Skeletal muscle tissue (tissue), 4 donors: ENCODE results near the gene NUB1. TPM values are rescaled to one million over a fixed set of nuclear protein-coding genes. Genes with fewer than 3 reads are reported as not detected.

Source experiments
- H3K27ac ChIP-seq: one replicate; pipeline ENCODE4 v1.7.0; 2013; ENCODE audit warnings: mild to moderate bottlenecking, low read depth, low read length, inconsistent platforms
- H3K27me3 ChIP-seq, 3 donors: one replicate each; pipeline ENCODE4 v1.7.0; 2013; ENCODE audit warnings: low read length in 3 of 3; ENCODE audit not compliant: control insufficient read depth in 3 of 3, insufficient read depth in 3 of 3
- H3K36me3 ChIP-seq, 3 donors: one replicate each; pipeline ENCODE4 v1.7.0; 2013; ENCODE audit warnings: low read length in 3 of 3; ENCODE audit not compliant: control insufficient read depth in 3 of 3, insufficient read depth in 3 of 3
- H3K4me1 ChIP-seq, 3 donors: one replicate each; pipeline ENCODE4 v1.7.0; 2013; ENCODE audit warnings: low read length in 3 of 3, mild to moderate bottlenecking in 3 of 3; ENCODE audit not compliant: control insufficient read depth in 3 of 3, insufficient read depth in 3 of 3
- H3K4me3 ChIP-seq, 3 donors: one replicate each; pipeline ENCODE4 v1.7.0; 2013; ENCODE audit warnings: low read length in 3 of 3
- H3K9ac ChIP-seq, 3 donors: one replicate each; pipeline ENCODE4 v1.7.0; 2013; ENCODE audit warnings: low read length in 3 of 3, mild to moderate bottlenecking in 3 of 3, moderate library complexity in 2 of 3, low read depth in 1 of 3
- H3K9me3 ChIP-seq, 3 donors: one replicate each; pipeline ENCODE4 v1.7.0; 2013; ENCODE audit warnings: low read length in 3 of 3; ENCODE audit not compliant: control insufficient read depth in 3 of 3
- total RNA-seq: library from RNA; depleted of rRNA; stranded (reverse); fragments of >200 nt; gene quantifications from one replicate; pipeline ENCODE4 v1.2.3, GENCODE V29; 2014
- donor health status: Osteomylitis.

The NUB1 gene
- total RNA-seq, 1 donor from 2014 or later, result 20.9 TPM

DNA sequence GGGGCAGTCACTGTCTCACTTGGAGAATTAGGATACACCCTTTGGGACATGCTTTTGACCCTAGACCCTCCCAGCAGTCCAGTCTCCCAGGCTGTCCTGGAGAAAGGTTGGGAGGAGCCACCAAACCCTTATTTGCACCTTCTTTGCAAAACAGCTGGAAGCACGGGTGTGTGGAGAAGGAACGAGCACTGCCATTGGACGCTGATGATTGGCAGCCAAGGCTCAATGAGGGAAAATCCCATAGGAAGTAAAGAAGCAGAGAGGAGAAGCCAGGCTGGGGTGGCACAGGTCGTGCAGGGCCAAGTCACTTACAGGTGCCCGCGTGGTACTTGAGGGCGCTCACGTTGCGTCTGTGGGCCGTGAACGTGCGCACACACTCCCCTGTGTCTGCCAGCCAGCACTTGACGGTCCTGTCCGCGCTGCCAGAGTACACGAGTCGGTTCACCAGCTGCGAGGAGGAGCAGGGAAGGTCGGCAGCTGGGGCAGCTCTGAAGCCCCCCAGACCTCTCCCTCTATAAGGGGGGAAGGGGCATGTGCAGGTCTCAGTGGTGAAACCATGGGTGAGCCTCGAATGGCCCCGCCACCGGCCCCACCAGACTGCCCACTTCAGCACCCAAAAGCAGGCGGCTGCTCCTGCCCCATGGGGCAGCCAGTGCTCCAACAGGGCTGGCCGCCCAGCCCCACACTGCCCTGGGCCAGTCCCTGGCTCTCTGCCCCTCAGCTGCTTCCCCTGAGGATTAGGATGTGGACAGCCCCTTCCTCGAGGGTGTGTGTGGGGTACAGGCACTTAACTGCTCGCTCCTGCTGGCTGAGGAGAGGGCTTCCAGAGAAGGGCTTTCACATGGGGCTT lies 43.4 kb downstream of the NUB1 start:
- H3K4me1 ChIP-seq, result peaks cover 9 to 23% (median 10%) of the 10 kb centered on the region in 3 donors
- no peak overlapping the region for H3K4me3 ChIP-seq
- H3K36me3 ChIP-seq, result no peaks in the 10 kb centered on the region
- H3K27ac ChIP-seq, result no peak overlapping the region
- H3K27me3 ChIP-seq, result peaks cover 29 to 57% (median 50%) of the 10 kb centered on the region in 3 donors
- H3K9ac ChIP-seq, result no peak overlapping the region
- H3K9me3 ChIP-seq, result no peaks in the 10 kb centered on the region

DNA sequence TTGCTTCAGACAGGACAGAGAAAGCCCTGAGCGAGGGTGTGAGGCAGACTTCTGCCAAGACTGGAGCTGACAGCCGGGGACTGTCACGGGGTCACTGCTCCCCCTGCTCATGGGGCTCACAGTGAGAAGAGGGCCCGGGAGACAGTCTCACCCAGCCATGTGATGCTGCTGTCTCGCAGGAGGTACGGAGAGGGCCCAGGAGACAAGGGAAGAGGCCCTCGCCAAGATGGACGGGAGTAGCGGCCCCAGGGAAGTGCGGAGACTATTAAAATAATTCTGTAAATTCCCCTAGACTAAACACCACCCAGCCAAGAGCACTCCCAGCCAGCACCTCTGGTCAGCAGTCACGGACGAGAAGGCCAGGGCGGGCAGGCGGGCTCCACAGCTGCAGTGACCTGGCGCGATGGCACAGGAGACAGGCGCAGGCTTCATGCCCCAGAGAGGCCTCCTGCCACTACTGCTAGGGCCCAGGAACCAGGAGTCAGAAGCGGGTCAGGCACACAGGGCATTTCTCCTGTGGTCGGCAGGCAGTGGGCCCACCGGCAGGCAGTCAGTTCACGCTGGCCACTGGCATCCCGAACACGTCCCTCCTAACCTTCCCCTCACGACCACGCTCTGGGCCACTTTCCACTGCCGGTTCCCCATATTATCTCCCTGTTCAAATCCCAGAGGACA lies 44.2 kb downstream of the NUB1 start:
- no peak overlapping the region for H3K9ac ChIP-seq
- H3K27me3 ChIP-seq, result peaks cover 29 to 58% (median 56%) of the 10 kb centered on the region in 3 donors

DNA sequence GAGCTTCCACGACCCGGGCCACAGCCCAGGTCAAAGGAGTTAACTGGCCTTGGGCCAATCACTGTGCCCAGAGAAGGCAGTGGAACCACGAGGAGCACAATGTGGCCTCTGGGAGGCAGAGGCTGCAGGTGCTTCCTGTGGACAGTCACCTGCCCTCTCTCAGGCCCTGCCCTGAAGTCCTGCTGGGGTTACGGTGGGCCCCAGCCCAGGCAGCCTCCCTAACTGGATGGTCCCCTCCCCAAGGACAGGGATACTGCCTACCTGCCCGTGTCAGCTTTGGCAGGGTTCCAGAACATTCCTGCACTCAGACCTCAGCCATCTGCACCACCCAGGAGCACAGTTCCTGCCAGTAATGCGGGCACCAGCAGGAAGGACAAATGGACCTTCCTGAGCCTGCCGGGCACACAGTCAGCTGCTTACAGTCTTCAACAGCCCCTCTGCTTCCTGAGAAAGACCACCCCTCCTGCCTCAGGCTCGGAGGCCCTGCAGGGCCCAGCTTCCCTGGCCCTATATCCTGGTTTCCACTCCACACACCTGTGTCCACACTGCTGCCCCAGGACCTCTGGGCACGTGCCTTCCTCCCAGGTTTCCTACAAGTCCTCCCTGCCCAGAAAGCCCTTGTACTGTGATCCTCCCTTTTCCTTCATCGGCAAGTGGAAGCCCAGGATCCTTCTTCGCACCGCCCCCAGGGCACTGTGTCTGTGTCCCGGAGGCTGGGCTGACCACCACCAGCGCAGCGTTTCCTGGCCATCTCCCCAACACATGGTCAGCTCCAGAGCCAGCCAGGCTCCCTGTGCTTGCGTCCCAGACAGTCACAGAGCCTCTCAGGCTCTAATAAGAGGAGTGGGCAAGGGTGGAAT lies 44.9 kb downstream of the NUB1 start:
- peaks cover 29 to 54% (median 50%) of the 10 kb centered on the region in 3 donors for H3K27me3 ChIP-seq

More for the DNA sequence above, 44.2 kb downstream of the NUB1 start:
- Histone ChIP-seq H3K9me3 (no peaks in the 10 kb centered on the region), H3K36me3 (no peaks in the 10 kb centered on the region), H3K4me1 (peaks cover 9 to 23% (median 10%) of the 10 kb centered on the region in 3 donors), H3K4me3 (no peak overlapping the region), H3K27ac (no peak overlapping the region)

DNA sequence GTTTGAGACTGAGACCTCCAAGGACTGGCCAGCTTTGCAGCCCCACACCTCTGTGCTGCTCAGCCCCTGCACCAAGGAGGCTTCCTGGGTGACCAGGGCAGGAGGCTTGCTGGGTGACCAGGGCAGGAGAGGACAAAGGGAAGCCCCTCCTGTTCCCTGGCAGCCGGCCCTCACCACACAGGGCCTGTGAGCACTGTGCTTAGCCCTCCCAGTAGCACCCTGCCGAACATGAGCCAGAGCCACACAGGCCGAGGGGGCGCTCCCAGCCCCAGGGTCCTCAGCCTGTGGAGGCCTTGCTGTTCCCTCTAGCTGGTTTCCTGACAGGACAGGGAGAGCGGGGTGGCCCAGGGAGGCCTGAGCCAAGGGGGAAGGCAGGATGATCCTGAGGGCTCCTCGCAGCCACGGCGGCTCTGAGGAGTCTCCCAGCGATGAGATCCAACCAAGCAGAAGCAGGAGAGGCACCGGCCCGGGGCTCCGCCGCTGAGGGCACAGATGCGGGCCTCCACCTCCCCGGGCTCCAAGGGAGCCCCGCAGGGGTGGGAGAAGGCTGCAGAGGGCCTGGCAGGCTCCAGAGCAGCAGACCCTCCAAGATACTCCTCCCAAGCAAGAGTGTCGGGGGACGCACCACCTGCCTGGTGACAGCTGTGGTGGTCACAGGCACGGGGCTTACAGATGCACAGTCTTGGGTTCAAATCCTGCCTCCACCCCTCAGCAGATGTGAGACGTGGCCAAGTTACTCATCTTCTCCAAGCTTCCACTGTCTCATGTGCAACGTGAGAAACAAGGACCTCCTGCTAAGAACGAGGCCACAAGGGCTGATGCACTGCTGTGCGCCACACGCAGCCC lies 45.8 kb downstream of the NUB1 start:
- Histone ChIP-seq H3K4me1 (peaks cover 2 to 13% (median 2%) of the 10 kb centered on the region in 3 donors), H3K9me3 (no peaks in the 10 kb centered on the region), H3K4me3 (no peak overlapping the region), H3K27me3 (peaks cover 21 to 46% (median 43%) of the 10 kb centered on the region in 3 donors), H3K36me3 (no peaks in the 10 kb centered on the region), H3K27ac (no peak overlapping the region), H3K9ac (no peak overlapping the region)

More for the DNA sequence above, 44.9 kb downstream of the NUB1 start:
- Histone ChIP-seq H3K27ac (no peak overlapping the region), H3K4me3 (no peak overlapping the region), H3K4me1 (peaks cover 9 to 21% (median 9%) of the 10 kb centered on the region in 3 donors), H3K9me3 (no peaks in the 10 kb centered on the region), H3K36me3 (no peaks in the 10 kb centered on the region), H3K9ac (no peak overlapping the region)

DNA sequence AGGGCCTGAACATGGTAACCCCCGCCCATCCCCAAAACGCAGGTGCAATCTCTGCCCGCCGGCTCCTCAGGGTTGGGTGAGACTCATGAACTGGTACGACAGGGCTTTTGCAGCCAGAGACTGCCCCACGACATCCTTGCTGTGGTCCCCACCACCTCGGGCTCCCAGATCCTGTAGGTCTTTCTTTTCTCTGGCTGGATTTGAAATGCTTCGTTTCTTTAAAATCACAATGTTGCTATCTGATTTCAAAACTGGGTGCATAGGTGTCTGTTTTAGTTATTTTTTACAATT lies 46.3 kb downstream of the NUB1 start:
- Histone ChIP-seq H3K27ac (no peak overlapping the region), H3K4me3 (no peak overlapping the region), H3K4me1 (peaks cover 2 to 12% (median 2%) of the 10 kb centered on the region in 3 donors), H3K36me3 (no peaks in the 10 kb centered on the region), H3K27me3 (peaks cover 16 to 47% (median 41%) of the 10 kb centered on the region in 3 donors), H3K9ac (no peak overlapping the region), H3K9me3 (no peaks in the 10 kb centered on the region)

DNA sequence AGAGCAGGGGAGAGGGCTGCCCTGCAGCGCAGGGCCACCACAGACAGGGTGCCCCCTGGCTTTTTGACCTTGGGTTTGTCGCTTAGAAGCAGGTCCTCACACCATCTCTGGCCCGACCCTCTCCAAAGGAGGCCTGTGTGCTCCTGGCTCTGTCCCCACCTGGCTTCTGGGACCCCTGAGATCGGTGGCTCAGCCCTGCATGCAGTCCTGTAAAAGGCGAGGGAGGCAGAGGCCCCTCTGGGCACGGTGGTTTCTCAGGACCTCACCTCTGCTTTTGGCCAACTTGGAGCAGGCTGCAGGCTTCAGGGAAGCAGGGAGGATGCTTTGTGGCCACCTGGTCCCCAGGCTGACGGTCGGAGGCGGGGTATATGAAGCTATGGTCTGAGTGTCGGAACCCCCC lies 46.8 kb downstream of the NUB1 start:
- H3K4me1 ChIP-seq, result peaks cover 2 to 12% (median 2%) of the 10 kb centered on the region in 3 donors
- H3K36me3 ChIP-seq, result no peaks in the 10 kb centered on the region
- no peaks in the 10 kb centered on the region for H3K9me3 ChIP-seq
- H3K27ac ChIP-seq, result no peak overlapping the region
- H3K4me3 ChIP-seq, result no peak overlapping the region
- peaks cover 19 to 51% (median 46%) of the 10 kb centered on the region in 3 donors for H3K27me3 ChIP-seq
- H3K9ac ChIP-seq, result no peak overlapping the region

DNA sequence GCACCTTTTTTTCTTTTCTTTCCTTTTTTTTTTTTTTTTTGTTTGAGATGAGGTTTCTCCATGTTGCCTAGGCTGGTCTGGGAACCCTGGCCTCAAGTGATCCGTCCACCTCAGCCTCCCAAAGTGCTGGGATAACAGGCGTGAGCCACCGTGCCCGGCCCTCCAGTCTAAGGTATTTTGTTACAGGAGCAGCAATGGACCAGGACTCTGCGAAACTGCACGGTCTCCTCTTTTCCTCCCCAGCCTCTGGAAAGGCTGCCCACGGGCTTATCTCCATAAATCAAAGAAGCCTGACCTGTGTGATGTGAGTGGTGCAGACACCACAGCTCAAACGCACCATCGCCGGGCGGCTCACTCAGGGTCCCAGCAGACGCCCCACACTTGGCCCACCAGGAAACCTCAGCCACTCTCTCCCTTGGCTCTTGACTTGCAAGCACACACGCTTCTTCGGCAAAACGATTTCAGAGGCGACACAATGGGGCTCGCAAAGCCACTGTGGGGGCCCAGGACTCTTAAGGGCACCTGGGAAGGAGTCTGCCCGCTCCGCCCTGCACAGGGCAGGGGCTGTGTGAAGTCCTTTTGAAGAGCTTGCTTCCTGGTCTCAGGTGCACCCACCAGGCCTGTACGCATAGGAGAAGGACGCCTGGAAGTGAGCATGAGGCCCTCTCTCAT lies 47.6 kb downstream of the NUB1 start:
- Histone ChIP-seq H3K4me3 (no peak overlapping the region), H3K27me3 (peaks cover 15 to 54% (median 40%) of the 10 kb centered on the region in 3 donors), H3K36me3 (no peaks in the 10 kb centered on the region), H3K27ac (no peak overlapping the region), H3K9me3 (no peaks in the 10 kb centered on the region), H3K4me1 (peaks cover 2 to 12% (median 2%) of the 10 kb centered on the region in 3 donors), H3K9ac (no peak overlapping the region)

DNA sequence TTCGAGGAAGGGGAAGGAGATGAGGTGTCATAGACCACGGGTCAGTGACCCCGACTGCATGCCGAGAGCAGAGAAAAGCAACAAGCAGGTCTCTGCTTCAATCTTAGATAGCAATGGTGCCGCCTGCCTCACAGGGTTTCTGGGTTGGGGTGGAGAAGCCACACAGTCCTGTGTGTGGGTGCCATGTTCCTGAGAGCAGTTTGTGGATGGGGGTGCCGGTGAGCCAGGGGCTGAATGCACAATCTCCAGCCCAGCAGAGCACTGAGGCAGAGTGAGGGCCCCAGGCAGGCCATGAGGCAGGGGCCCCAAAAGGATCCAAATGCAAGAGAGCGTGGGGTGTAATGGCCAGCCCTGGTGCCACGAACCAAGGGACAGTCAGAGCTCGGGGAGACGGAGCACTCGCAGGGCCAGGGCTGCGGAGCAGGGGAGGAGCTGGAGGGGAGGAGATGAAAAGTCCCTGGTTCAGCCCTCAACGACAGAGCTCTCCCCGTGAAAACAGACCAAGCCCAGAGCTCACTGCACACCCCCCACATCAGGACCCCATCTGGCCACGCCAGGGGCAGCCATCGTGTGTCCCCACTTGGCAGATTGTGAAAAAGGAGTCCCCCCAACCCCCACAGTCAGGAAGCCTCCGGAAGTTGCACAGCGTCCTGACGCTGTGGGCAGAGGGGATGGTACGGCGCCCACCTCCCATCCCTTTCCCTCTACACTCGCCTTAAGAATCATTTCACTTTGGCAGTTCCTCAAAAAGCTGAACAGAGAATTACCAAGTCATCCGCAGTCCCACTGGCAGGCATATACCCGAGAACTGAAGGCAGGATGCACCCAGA lies 48.4 kb downstream of the NUB1 start:
- no peaks in the 10 kb centered on the region for H3K36me3 ChIP-seq
- no peak overlapping the region for H3K9ac ChIP-seq
- no peaks in the 10 kb centered on the region for H3K9me3 ChIP-seq
- H3K4me3 ChIP-seq, result no peak overlapping the region
- H3K27ac ChIP-seq, result no peak overlapping the region
- H3K4me1 ChIP-seq, result peaks cover 2 to 12% (median 2%) of the 10 kb centered on the region in 3 donors
- H3K27me3 ChIP-seq, result peaks cover 8 to 54% (median 33%) of the 10 kb centered on the region in 3 donors
